Calu3 (cell line): ENCODE results near the gene ARHGDIG. TPM values are rescaled to one million over a fixed set of nuclear protein-coding genes. Genes with fewer than 3 reads are reported as not detected.
"Not testable (repeated sequence)": the region's sequence is repeated elsewhere in the genome, so short reads cannot be mapped to it uniquely, and the experiment has no call there.

Experiments used
- BruUV-seq: library from RNA; stranded (reverse); fragments of 400-500 nt; replicated peaks from 2 replicates; lab custom pipeline; 2021; lab: Mats Ljungman, UMichigan
- CTCF ChIA-PET: fragments of 300-600 bp; sonication (Branson Sonifier 250); formaldehyde crosslinking; loops from one replicate; lab custom pipeline; 2022; ENCODE audit warnings: antibody characterized with exemption; lab: Charles Lee
- DNase-seq: peaks from one replicate; pipeline ENCODE4 v3.0.0; 2022
- H3K27ac Mint-ChIP-seq: one replicate; pipeline ENCODE4 v1.8.0; 2022; ENCODE audit warnings: mixed read lengths; ENCODE audit not compliant: unreplicated experiment
- H3K27me3 Mint-ChIP-seq: one replicate; pipeline ENCODE4 v1.8.0; 2022; ENCODE audit warnings: mixed read lengths; ENCODE audit not compliant: unreplicated experiment
- H3K36me3 Mint-ChIP-seq: one replicate; pipeline ENCODE4 v1.8.0; 2022; ENCODE audit warnings: mild to moderate bottlenecking, moderate library complexity, mixed read lengths; ENCODE audit not compliant: insufficient read depth, unreplicated experiment
- H3K4me1 Mint-ChIP-seq: one replicate; pipeline ENCODE4 v1.8.0; 2022; ENCODE audit warnings: mild to moderate bottlenecking, low read depth, mixed read lengths; ENCODE audit not compliant: unreplicated experiment
- H3K4me3 Mint-ChIP-seq: one replicate; pipeline ENCODE4 v1.8.0; 2022; ENCODE audit warnings: mild to moderate bottlenecking, low read depth, moderate library complexity, mixed read lengths; ENCODE audit not compliant: unreplicated experiment
- H3K9me3 Mint-ChIP-seq: one replicate; pipeline ENCODE4 v1.8.0; 2022; ENCODE audit warnings: low read depth, mixed read lengths; ENCODE audit not compliant: unreplicated experiment
- intact Hi-C: fragments of 100-400 bp; cut with micrococcal nuclease; formaldehyde crosslinking; loops from one replicate; pipeline ENCODE4 v1.10.0; 2022; ENCODE audit not compliant: unreplicated experiment
- total RNA-seq: library from RNA; stranded (reverse); gene quantifications from 2 replicates; pipeline ENCODE4 v1.2.3, GENCODE V29; 2022
- TF ChIP-seq, protein P1 (sequence below): fragments of 200-600 bp; IDR thresholded peaks from one replicate; pipeline ENCODE4 v1.8.0; 2022; ENCODE audit warnings: antibody characterized with exemption; ENCODE audit not compliant: unreplicated experiment

ARHGDIG gene
- total RNA-seq, 1 experiment from 2014 or later = not detected

DNA sequence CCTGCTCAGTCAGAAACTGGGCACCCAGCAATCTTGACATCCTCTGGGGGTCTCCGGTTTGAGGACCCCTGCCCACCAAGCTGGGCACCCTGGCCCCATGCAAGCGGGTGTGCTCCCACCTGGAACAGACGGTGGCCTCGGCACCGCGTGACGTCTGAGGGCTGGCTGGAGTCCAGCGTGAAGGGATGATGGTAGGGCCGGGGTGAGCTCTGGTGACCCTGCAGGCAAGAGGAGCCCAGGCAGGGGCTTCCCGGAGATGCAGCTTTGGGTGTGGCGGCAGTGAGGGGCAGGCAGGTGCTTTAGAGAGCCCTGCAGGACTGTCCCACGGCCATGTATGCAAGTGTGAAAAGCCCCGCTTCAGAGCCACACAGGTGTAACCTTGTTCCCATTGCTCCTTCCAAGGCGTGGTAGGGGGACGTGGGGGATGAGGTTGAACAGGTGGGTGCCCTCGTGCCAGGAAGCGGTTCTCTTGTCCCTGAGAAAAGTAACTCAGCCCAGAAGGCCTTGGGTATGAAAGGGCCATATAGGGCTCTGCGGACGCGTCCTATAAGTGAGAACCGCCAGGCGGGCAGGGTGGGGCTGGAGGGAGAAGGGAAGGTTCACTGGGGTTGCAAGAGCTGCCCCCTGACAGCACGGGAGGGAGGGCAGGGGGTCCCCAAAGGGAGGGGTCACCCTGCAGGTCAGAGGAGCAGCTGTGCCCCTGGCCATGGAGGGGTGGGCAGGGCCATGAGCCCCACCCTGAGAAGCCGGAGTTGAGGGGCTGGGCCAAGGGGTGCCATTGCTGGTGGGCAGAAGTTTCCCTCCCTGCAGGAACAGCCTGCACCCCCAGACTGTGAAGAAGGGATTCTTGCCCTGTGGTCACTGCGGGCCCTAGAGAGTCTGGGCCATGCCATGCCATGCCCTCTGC, 13.9 kb upstream of the ARHGDIG start:
- H3K4me3 Mint-ChIP-seq = peak overlapping the region; percentile 39
- TF ChIP-seq, protein P1, sequence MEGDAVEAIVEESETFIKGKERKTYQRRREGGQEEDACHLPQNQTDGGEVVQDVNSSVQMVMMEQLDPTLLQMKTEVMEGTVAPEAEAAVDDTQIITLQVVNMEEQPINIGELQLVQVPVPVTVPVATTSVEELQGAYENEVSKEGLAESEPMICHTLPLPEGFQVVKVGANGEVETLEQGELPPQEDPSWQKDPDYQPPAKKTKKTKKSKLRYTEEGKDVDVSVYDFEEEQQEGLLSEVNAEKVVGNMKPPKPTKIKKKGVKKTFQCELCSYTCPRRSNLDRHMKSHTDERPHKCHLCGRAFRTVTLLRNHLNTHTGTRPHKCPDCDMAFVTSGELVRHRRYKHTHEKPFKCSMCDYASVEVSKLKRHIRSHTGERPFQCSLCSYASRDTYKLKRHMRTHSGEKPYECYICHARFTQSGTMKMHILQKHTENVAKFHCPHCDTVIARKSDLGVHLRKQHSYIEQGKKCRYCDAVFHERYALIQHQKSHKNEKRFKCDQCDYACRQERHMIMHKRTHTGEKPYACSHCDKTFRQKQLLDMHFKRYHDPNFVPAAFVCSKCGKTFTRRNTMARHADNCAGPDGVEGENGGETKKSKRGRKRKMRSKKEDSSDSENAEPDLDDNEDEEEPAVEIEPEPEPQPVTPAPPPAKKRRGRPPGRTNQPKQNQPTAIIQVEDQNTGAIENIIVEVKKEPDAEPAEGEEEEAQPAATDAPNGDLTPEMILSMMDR = no peak
- H3K9me3 Mint-ChIP-seq = no peaks in the 10 kb centered on the region
- CTCF ChIA-PET = interaction anchor here (0.6 to 1.4 kb wide), 3 partner anchors 86 to 96 kb away, joined by 3 to 4 read pairs (median 3); no protein-coding TSS in a partner anchor
- no TSS peak for BruUV-seq
- no peak for DNase-seq
- H3K27ac Mint-ChIP-seq = peak overlapping the region; percentile 43
- intact Hi-C loops = no loop called here
- H3K36me3 Mint-ChIP-seq = peaks cover 51% of the 10 kb centered on the region
- peaks cover 2% of the 10 kb centered on the region for H3K27me3 Mint-ChIP-seq
- peaks cover 27% of the 10 kb centered on the region for H3K4me1 Mint-ChIP-seq

DNA sequence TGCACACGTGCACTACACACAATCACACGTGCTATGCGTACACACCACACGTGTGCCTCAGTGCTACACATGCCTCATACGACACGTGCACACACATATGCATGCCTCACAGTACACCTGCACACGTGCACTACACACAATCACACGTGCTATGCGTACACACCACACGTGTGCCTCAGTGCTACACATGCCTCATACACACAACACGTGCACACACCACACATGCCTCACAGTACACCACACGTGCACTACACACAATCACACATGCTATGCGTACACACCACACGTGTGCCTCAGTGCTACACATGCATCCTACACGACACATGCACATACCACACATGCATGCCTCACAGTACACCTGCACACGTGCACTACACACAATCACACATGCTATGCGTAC, 12.8 kb upstream of the ARHGDIG start:
- H3K4me3 Mint-ChIP-seq, BruUV-seq, H3K9me3 Mint-ChIP-seq, H3K27ac Mint-ChIP-seq, intact Hi-C loops, DNase-seq, CTCF ChIA-PET: not testable (repeated sequence)
- Mint-ChIP-seq H3K36me3 (peaks cover 42% of the 10 kb centered on the region), H3K27me3 (peaks cover 12% of the 10 kb centered on the region), H3K4me1 (peaks cover 27% of the 10 kb centered on the region)

DNA sequence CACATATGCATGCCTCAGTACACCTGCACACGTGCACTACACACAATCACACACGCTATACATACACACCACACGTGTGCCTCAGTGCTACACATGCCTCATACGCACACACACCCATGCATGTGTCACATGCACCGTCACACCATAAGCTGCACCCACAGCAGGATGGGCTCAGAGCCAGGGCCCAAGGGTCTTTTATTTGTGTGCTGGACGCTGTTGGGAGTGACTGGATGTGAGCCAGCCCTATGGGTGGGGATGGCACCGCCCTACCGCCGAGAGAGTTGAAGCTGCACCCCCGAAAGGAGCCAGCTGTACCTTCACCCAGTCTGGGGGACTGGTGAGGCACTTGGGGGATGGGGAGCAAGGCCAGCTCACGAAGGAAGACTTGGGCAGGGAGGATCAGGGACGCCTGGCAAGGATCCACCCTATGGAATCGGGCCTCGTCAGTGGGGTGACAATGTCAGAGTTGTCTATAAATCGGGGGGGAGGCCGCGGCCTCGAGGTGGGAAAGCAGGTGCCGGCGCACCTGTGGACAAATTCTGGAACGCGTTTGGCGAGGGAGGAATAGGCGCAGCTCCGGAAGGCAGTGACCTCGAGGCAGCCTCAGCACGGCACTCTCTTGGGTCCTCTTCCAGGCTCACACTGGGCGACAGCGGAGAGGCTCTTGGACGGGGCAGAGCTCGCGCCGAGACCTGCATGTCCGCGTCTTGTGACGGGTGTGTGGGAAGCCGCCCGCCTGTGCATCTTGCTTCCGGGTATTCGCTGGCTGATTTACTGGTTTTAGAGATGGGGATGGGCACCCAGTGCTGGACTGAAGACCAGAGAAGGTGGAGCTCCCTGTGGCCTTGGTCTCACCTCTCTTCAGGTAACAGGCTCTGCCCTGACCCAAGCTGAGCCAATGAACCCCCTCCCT, 12.0 kb upstream of the ARHGDIG start:
- CTCF ChIA-PET = interaction anchor here (0.6 to 1.3 kb wide), 2 partner anchors 23 to 85 kb away, joined by 3 to 5 read pairs; no protein-coding TSS in a partner anchor
- Mint-ChIP-seq H3K27me3 (peaks cover 18% of the 10 kb centered on the region), H3K27ac (peak overlapping the region; percentile 31), H3K4me3 (peak overlapping the region; percentile 55), H3K4me1 (peaks cover 27% of the 10 kb centered on the region), H3K9me3 (no peaks in the 10 kb centered on the region), H3K36me3 (peaks cover 37% of the 10 kb centered on the region)
- BruUV-seq = no TSS peak
- DNase-seq = peak; percentile 46
- TF ChIP-seq, protein P1 = no peak
- intact Hi-C loops = no loop called here

DNA sequence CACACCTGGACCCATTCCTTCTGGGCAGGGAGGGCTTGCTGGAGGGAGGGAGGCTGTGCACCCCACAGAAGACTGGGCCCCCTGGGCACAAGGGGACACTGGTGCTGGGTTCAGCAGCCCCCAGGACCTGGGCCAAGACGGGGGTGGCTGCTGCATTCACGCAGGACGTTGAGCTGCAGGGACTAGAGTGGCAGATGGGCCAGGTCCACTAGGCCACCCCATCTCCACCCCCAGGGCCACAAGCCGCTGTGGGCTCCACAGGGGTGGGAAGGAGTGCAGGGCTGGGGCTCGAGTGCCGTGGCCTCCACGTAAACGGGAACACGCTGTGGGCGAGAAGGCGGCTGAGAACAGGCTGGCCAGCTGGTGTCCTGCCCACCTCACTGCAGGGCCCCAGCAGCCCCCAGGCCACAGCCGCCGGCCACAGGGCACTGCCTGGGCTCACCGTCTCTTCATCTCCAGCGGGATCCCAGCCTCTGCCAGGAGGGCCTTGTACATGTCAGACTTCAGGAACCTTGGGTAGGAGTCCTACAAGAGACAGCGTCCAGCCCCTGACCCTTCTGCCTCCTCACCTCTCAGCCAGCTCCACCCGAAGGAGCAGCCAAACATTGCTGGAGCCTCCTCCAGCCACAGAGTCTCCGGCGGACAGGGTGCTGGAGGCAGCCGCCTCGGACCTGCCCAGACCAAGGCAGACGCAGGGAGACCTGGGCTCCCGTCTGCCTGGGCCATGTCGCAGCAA, 11.2 kb upstream of the ARHGDIG start:
- Mint-ChIP-seq H3K27ac (no peak overlapping the region), H3K4me1 (peaks cover 27% of the 10 kb centered on the region), H3K4me3 (no peak overlapping the region), H3K9me3 (no peaks in the 10 kb centered on the region), H3K36me3 (peaks cover 31% of the 10 kb centered on the region), H3K27me3 (peaks cover 18% of the 10 kb centered on the region)
- intact Hi-C loops = no loop called here
- DNase-seq = no peak
- CTCF ChIA-PET = interaction anchor here (0.6 to 1.3 kb wide), 2 partner anchors 22 to 84 kb away, joined by 3 to 5 read pairs; no protein-coding TSS in a partner anchor
- TF ChIP-seq, protein P1 = no peak
- BruUV-seq = no TSS peak
